Stimulated activated CD4-positive, alpha-beta T cell treated with anti-CD3 and anti-CD28 coated beads, Interleukin-1b, Interleukin-23, amount 100 ng/mL, for 4 hours (primary cell): Measurements from ENCODE around the gene FTSJ1.
"Not testable (repeated sequence)": the region's sequence is repeated elsewhere in the genome, so short reads cannot be mapped to it uniquely, and the experiment has no call there.

Source experiments
- DNase-seq, 2 donors: peaks; one replicate each; pipeline ENCODE4 v3.0.0-alpha.2; 2020; ENCODE audit warnings: low read depth in 2 of 2

Gene FTSJ1

GRCh38 chrX:48493890-48494364 lies 17.9 kb downstream of the FTSJ1 start:
- no peak for DNase-seq

- no peak for DNase-seq
Measured at GRCh38 chrX:48496660-48497059, 20.7 kb downstream of the FTSJ1 start.

GRCh38 chrX:48497871-48498270 lies 21.9 kb downstream of the FTSJ1 start:
- DNase-seq = no peak

GRCh38 chrX:48498374-48498809 lies 22.4 kb downstream of the FTSJ1 start:
- DNase-seq = no peak

- DNase-seq = no peak
Measured at GRCh38 chrX:48504261-48504660, 28.3 kb downstream of the FTSJ1 start.

GRCh38 chrX:48505481-48505880 lies 29.5 kb downstream of the FTSJ1 start:
- no peak for DNase-seq

GRCh38 chrX:48507246-48507645 lies 31.2 kb downstream of the FTSJ1 start:
- DNase-seq = no peak

- DNase-seq = peak; percentile 66 to 75
Measured at GRCh38 chrX:48508400-48509244, 32.6 kb downstream of the FTSJ1 start, which contains the start of gene PORCN. Gene PORCN (plus strand): TSS chrX:48508992. CDS start chrX:48509821, 829 bp downstream.

GRCh38 chrX:48509245-48509590 lies 33.2 kb downstream of the FTSJ1 start:
- DNase-seq = no peak

GRCh38 chrX:48509619-48510018 lies 33.6 kb downstream of the FTSJ1 start:
- no peak for DNase-seq

GRCh38 chrX:48511560-48511959 lies 35.6 kb downstream of the FTSJ1 start:
- no peak for DNase-seq

GRCh38 chrX:48512371-48512935 lies 36.5 kb downstream of the FTSJ1 start:
- DNase-seq = no peak

- no peak for DNase-seq
Measured at GRCh38 chrX:48513670-48514069, 37.7 kb downstream of the FTSJ1 start.

- no peak for DNase-seq
Measured at GRCh38 chrX:48514126-48514806, 38.3 kb downstream of the FTSJ1 start.

- DNase-seq = no peak
Measured at GRCh38 chrX:48514868-48515460, 39.0 kb downstream of the FTSJ1 start.

GRCh38 chrX:48515842-48516241 lies 39.8 kb downstream of the FTSJ1 start:
- DNase-seq = no peak

GRCh38 chrX:48516285-48516684 lies 40.3 kb downstream of the FTSJ1 start:
- no peak for DNase-seq

GRCh38 chrX:48516987-48517386 lies 41.0 kb downstream of the FTSJ1 start:
- DNase-seq = no peak

- not testable (repeated sequence) for DNase-seq
Measured at GRCh38 chrX:48519481-48519880, 43.5 kb downstream of the FTSJ1 start.

- no peak for DNase-seq
Measured at GRCh38 chrX:48520455-48520854, 44.5 kb downstream of the FTSJ1 start.

GRCh38 chrX:48520976-48521352 lies 45.0 kb downstream of the FTSJ1 start:
- DNase-seq = no peak
